GM18858 (cell line): Measurements from ENCODE around the gene ACSF2.

Source experiments
- ATAC-seq: cut with Tn5 transposase; IDR thresholded peaks from one replicate; pipeline ENCODE4 v1.9.1; 2021; ENCODE audit not compliant: unreplicated experiment

The ACSF2 gene

DNA sequence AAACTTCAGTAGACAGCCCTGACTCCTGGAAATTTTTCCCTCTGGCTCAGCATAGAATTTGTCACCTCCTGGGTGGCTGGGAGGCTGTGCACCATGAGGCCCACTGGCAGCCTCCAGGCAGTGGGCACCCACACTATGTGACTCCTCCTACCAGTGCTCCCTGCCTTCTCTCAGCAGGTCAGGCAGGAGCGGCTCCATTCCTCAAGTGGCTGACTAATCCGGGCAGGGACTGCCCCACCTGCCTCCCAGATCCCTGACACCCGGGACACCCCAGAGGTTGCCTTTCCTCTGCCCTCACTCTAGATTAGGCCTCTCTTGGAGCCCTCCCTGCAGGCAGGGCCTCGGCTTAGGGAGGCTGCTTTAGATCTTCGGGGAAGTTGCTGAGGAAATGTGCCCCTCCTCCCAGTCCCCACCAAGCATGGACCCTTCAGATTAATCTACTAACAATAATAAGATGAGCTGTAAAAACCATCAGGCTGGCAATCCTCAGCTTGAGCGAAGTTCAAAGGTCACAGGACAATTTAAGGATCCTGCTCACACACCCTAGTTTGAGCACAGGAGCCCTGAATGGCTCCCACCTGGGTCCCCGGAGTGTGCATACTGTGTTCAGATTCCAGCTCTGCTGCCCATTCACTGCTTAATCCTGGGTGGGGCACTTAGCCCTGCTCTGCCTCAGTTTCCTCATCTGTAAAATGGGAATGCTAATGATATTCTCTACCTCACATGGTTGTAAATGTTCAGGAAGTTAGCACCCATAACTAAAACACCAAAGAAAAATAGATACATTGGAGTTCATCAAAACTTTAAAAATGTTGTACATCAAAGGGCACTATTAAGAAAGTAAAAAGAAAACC lies 72.2 kb downstream of the ACSF2 start:
- no peak for ATAC-seq

DNA sequence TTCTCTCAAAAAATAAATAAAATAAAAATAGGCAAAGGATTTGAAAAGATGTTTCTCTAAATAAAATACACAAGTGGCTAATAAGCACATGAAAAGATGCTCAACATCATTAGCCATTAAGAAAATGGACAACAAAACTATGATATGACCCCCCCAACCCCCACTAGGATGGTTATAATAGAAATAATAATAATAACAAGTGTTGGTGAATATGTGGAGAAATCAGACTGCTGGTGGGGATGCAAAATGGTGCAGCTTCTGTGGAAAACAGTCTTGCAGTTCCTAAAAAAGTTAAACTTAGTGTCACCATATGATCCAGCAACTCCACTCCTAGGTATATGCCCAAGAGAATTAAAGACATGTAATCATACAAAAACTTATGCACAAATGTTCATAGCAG lies 73.3 kb downstream of the ACSF2 start:
- no peak for ATAC-seq

DNA sequence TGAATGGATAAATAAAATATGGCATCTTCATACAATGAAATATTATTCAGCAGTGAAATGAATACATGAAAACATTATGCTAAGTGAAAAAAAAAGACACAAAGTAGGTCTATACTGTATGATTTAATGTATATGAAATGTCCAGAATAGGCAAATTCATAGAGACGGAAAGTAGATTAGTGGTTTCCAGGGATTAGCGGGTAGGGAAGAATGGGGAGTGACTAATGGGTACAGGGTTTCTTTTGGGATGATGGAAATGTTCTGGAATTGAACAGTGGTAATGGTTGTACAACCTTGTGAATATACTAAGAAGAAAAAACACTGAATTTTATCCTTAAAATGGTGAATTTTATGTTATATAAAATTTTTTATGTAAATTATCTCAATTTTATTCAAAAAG lies 73.7 kb downstream of the ACSF2 start:
- no peak for ATAC-seq

DNA sequence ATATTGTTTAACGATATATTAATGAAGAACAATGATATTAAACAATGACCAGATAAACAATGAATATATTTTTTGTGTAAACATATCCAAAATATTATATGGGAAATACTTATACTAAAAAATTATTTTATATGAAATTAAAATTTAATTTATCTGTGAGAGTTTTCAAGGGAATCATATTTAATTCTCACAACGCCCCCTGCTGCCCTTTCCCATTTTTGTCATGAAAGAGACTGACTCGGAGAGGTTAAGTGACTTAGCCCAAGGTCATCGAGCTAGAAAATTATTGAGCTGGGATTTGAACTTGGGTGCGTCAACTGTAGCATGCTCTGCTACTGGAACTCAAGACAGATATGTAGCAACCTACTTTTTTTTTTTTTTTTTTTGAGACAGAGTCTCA lies 75.0 kb downstream of the ACSF2 start:
- no peak for ATAC-seq

DNA sequence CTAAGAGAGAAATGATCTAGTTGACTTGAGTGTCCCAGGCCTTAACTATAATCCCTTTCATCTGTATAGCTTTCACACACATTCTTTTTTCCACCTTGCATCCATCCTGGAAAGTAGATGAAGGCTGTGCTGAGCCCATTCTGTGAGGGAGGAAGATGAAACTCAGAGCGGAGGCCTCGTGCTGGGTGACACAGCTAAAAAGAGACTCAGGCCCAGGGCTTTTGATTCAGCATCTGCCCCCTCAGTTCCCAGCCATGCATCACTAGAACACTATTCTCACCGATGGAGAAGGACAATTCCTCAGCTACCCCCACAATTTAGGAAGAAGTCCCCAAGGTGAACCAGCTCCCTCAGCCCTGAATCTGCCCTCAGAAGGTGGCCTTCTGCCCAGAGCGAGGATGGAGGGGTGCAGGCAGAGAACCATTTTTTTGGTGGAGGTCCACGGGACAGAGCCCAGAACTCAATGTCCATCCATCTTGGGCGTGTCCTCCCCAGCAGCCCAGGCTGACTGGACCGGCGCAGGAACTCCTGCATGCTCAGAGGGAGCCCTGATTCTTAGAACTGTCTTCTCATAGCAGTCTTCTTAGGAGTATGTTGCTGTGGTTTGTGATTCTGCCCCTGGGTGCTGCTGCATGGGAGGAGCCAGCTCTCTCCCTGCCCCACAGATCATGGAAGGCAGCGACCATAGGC lies 76.4 kb downstream of the ACSF2 start:
- ATAC-seq = no peak

DNA sequence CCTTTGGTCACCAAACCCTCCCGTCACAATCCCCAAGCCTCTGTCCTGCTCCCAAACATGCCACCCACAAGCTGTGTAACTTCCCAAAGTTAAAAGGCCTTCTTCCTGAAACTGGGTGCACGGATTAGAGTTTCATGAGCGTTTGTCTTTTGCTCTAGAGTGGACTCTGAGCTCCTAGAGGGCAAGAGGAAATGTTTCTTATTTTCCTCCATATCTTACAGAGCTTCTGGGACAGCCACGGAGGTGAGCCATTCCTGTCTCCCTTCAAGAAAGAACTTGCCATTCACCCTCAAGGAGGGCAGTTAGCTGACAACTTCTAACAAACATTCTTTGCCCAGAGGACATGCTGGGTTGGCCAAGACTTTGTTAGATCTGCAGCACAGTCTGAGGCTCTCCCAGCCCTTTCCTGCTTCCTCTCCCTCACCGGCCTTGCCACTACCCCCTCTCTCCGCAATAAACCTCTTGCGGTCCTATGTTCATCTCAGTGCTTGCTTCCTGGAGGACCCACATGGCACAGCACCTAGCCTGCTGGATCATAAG lies 79.6 kb downstream of the ACSF2 start:
- no peak for ATAC-seq

DNA sequence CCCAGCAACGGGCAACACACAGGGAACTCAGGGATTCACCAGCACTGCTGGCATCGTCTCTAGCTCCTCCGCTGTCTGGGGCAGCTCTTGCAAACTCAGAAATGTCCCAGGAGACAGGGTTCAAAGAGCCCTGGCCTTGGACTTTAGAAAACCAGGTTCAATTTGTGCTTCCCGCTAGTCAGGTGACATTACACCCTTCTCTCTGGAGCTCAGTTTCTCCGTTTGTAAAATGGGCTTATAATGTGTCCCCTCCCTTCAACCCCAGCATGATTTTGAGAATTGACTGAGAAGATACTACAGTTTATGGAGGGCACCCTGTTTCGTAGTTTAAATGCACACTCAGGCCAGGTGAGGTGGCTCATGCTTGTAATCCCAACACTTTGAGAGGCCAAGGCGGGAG lies 80.3 kb downstream of the ACSF2 start:
- no peak for ATAC-seq

DNA sequence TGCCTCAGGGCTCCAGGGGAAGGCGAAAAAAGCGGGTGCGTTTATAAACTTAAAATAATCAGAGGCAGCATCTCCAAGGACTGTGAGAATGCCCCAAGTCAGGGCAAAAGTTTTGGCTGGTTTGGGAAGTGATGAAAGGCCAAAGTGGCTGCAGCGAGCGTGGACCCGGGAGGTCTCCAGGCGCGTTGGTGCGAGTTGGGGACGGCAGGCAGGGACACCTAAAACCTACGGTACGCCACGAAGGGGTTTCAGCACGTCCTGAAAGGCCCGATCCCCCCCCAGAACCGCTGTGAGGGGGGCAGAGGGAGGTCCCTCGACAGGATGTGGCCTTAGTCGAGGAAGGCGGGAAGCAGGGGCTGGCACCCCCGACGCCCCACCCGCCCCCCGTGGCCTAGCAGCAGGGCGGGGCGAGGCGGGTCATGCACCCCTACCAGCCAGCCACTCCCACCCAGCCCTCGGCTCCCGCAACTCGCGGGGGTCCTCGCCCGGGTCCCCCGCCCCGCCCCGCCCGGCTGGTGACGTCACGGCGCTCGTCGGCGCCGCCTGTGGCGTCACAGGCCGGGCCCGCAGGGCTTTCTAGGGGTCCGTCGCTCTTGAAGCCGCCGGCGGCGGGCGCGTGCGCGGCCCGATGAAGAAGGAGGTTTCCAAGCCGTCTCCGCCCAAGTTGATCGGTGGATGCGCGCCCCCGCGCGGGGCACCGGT lies 82.0 kb downstream of the ACSF2 start, which contains the start of gene MYCBPAP:
TSS of gene MYCBPAP (plus strand) at position 569 of the 702 bp plus-strand sequence. CDS start 236 bp downstream, outside the sequence.
- no peak for ATAC-seq

DNA sequence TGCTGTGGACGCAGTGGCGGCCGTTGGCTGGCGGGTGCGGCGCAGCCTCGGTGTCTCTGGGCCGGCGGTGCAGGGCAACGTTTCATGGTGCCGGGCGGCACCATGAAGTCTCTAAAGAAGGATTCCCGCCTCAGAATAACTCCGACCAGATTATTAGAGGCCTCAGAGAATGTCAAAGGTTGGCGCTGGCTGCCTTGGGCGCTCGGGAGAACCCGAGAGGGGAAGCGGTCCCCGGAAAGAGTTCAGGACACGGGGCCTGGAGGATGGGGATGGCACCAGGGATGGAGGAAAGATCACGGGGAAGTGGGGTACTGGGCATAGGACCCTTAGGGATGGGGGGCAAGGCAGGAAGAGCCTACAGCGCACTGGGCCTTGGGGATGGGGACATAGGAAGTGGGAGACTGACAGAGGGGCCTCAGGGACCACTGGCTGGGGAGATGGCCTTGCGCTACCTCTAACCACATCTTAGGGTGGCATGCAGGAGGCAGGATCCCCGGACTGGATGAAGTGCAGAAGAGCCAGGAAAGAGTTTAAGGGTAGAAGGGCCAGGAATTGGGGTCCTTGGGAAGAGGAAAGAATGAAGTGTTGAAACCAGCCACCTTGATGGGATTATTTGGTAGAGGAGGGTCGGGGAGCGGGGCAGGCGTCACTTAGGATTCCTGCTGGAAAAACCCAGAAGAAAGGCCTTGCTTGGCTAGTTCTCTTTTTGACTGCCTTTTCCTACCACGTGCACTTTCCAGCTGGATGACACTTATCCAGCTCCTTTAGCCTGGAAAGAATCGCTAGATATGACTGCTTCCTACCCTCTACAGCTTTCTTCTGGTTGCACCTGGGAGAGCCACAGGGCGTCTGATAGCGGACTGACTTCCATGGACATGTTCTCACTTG lies 82.8 kb downstream of the ACSF2 start:
- ATAC-seq = no peak

DNA sequence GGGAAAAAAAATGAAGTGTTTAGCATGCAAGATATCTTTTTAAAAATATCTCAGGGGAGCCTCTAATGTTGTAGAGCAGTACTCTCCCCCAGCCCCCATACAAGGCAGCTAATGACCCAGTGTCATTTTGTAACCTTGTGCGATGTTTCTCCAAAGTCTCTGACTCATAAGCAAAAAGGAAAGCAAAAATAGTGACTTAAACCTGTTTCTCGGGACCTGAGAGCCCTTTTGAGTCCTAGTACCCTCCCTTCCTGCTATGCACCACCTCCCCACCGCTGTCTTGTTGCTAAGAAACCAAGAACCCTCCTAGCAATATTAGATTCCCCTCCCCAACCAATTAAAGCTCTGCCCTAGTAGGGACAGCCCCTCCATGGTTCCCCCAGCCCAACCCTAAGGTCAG lies 85.0 kb downstream of the ACSF2 start:
- ATAC-seq = no peak

DNA sequence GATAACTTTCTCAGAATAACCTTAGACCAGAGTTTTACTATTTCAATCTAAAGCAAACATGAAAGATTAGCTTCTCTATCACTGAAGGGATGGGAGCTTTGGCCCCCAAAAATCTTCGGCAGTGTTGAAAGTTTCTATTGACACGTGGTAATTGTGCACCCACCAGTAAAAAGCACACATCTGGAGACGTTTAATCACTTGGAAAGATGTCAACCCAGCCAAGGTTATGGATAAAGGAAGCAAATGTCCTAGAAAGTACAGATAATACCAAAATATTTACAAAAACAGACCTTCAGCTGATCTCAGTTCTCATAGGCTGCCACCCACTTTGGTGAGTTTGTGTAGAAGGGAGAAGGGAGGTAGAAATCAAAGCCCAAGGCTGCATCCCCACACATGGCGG lies 87.5 kb downstream of the ACSF2 start:
- ATAC-seq = no peak

DNA sequence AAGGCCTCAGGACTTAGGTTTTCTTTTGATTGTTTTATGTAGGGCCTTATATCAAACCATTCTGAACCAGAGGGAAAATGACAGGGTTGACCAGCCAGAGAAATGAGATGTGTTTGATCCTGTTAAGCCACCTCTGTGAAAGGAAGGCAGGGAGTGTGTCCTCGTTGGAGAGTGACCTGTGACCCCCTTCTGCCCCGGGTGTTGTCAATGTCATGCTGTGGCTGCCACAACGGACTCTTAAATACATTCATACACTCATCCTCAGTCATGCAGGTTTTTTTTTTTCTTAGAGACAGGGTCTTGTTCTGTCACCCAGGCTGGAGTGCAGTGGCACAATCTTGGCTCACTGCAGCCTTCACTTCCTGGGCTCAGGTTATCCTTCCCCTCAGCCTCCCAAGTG lies 88.4 kb downstream of the ACSF2 start:
- ATAC-seq = no peak

DNA sequence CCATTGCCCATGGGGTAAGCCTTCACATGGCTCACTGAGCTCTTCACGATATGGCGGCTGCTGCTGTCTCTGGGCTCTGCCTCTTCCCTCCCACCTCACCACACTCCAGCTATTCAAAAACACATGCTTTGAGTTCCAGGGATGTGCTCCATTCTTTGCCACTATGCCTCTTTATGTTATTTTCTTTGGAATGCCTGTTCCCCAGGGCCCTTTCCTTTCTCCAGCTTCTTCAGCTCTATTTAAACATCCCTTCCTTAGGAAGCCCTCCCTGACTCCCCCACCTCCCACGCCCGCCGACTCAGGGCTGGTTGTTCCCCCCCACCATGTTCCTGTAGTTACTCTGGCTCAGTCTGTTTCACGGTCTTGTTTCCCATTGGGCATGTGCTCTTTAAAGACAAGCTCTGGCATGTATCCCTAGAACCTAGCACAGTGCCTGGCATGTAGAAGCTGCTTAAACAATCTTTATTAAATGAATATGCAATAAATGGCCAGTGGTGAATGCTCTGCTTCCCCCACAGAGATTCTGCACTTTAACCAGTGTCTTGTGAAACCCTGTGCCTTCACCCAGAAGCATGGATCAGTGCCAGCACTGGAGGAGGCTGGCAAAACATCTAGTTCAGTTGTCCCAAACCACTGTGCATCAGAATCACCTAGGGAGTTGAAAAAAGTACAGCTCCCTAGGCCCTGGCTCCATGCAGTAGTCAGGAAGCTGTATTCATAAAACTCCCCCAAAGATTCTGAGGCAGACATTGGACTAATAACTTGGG lies 89.1 kb downstream of the ACSF2 start:
- ATAC-seq = no peak

DNA sequence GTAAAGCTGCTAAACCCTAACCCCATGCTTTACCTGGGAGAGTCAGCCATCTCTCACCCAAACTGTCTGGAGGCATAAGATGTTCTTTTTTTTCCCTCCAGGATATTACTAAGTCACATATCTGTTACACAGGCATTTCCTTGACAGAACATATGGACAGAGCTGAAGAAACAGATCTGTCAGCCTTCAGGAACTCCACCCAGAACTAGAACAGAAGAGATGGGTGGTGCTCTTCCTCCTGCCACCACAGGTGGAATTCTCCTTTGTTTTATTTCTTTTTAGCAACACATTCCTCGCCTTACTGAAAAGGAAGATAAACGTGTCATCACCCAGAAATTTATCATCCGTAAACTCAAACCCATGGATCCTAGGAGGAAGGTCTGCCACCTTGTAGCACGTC lies 91.0 kb downstream of the ACSF2 start:
- ATAC-seq = no peak

DNA sequence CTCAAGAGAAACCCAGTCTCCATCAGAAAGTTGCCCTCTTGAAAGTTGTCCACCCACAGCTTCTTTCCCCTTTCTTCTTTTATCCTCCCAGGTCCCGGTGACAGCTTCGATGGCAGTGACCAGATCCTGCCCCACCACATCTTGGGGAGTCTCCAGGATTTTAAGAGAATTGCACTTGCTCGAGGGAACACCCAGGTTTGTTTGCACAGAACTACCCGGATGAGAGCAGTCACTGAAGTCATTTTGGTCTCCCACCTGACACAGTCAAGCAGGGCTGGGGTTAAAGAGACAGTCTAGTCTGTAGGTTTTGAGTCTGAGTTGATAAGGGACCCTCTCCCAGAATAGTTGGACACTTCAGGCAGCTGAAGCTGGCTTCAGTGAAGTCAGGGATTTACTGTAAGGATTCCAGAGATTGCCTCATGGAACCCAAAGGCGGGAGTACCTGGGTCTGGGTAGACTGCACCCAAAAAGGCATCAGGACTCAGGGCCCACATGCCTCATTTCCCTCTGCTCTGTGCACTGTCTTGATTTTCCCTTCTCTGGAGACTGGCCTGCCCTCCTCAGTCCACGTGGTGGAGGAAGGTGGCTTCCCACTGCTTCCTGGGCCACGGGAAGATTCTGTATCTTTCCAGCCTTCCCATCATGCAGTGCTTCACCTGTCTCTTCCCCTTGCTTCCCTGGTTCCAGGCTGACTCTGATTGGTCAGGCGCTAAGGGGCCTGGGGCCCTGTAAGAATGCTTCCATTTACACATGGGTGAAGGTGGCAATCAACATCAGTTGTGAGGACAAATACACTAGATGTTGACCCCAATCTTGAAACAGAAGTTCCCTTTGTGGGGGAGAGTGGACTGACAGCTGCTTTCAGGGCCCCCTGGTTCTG lies 91.7 kb downstream of the ACSF2 start:
- no peak for ATAC-seq

DNA sequence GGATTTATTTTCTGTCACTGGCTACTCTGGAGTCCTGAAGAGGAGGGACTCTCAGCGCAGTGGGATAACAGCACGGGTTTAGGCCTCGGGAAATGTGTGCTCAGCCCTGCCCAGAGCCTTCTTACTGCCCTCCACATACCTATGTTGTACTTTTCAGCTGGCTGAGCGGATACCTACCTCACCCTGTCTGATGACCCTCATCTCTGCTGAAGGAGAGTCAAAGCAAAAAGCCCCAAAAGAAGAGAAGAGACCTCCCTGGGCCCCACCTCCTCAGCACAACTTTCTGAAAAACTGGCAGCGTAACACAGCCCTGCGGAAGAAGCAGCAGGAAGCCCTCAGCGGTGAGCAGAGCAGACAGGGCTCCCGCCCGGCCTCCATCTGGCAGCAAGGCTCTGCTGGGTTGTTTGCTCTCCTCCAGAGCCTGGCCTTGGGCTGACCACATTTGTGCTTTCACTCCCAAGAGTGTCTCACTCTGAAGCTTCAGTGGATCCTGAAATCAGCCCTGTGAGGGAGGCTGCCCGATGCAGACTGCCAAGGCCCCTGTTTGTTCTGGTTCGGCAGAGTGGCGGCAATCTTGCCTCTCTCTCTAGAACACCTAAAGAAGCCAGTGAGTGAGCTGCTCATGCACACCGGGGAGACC lies 92.5 kb downstream of the ACSF2 start:
- ATAC-seq = no peak

DNA sequence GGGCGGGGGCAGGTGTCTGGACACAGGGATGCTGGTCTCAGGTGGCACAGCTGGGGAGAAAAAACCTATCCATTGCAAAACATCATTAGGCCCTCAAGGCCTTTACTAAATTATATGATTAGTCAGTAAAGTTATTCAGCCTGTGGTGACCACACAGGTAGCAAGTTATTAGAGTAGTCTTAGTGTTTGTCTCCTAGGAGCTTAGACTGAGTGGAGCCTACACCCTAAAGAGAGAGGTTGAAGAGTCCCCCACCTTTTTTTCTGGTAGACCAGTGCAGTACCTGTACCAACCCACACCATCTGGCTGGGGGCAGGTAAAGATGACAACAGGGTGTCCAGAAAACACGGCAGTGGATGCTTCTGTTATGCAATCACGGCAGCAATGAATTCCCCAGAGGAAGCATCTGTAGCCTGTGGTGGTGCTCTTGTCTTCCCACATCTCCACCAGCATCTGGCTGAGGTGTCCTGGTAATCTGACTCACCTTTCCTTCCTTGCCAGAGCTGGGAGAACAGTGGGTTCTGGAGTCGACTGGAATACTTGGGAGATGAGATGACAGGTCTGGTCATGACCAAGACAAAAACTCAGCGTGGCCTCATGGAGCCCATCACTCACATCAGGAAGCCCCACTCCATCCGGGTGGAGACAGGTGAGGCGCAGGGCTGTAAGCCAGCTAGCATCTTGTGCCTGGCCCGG lies 93.3 kb downstream of the ACSF2 start:
- ATAC-seq = no peak

DNA sequence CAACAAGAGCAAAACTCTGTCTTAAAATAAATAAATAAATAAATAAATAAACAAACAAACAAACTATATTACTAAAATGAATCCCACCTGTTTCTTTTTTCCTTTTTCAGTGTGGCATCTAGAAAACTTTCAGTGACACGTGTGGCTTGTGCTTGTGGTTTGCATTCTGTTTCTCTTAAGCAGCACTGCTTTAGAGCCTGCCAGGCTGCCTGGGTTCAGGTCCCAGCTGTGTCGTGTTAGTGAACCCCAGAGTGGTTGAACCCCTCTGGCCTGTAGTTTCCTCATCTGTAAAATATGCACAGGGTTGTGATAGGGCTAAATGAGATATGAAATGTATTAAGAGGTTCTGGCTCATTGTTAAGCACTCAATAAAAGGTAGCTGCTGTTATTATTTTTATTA lies 94.5 kb downstream of the ACSF2 start:
- ATAC-seq = no peak
